GM12864 (cell line): ENCODE measurements around the gene PPP1R3G.

Experiments
- DNase-seq: peaks from one replicate; pipeline ENCODE4 v3.0.0-alpha.2; 2011; ENCODE audit warnings: low read depth
- H3K4me3 ChIP-seq: 2 replicates; pipeline ENCODE4 v1.5.1; 2011; ENCODE audit warnings: mild to moderate bottlenecking, low read depth, low read length, control low read depth
- TF ChIP-seq, protein P1 (sequence below): IDR thresholded peaks from 2 replicates; pipeline ENCODE4 v1.5.1; 2011; ENCODE audit warnings: low read depth, mild to moderate bottlenecking, moderate library complexity, low read length, control low read depth, inconsistent platforms; ENCODE audit errors: missing control alignments

Gene PPP1R3G

DNA sequence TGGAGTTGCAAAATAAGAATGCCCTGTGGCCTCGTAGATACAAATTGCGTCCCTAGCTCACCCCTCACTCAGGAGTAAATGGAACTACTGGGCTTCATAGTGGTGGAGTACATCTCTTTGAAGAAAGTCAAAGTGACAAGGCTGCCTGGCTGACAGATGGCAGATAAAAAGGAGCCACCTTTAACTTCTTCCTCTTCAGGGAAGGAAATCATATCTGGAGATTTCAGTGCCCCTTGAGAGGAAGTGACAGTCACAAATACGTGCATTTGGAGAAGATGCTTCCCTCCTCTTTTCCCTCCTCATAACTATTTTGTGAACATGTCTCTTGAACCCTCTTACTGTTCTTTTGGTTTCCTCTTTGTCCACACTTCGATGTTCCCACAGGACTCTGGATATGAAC lies 43.2 kb downstream of the PPP1R3G start:
- DNase-seq: no peak
- no peak overlapping the region for H3K4me3 ChIP-seq
- TF ChIP-seq, protein P1, sequence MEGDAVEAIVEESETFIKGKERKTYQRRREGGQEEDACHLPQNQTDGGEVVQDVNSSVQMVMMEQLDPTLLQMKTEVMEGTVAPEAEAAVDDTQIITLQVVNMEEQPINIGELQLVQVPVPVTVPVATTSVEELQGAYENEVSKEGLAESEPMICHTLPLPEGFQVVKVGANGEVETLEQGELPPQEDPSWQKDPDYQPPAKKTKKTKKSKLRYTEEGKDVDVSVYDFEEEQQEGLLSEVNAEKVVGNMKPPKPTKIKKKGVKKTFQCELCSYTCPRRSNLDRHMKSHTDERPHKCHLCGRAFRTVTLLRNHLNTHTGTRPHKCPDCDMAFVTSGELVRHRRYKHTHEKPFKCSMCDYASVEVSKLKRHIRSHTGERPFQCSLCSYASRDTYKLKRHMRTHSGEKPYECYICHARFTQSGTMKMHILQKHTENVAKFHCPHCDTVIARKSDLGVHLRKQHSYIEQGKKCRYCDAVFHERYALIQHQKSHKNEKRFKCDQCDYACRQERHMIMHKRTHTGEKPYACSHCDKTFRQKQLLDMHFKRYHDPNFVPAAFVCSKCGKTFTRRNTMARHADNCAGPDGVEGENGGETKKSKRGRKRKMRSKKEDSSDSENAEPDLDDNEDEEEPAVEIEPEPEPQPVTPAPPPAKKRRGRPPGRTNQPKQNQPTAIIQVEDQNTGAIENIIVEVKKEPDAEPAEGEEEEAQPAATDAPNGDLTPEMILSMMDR: no peak

DNA sequence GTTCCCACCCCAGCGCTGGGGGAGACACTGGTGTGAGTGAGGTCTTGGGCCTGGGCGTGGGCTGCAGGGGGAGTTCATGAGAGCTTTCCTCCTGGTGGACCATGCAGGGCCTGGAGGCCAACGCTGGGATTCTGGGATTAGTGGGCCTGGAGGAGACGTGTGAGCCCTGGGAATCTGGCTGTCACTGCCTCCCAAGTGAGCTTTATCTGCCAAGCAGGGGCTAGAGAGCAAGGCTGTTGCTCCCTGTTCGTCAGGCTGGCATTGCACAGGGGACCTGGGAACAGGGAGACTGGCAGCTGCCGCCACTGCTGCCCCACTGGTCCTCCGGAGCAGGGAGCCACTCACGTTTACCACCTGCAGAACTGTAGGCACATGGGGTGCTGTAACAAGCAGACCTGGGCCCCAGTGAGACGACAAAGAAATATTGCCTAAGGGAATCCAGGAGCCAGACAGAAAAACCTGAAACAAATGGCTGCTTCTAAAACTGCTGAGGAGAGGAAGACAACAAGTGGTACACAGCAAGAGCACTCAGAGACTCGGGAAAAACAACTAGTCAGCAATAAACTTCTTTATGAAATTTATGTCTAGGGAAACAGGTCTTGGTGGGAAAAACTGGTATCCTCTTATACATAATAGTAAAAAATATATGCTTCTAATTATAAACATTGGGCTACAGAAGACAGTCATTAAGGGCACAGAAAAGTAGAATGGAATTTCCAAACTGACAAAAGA lies 45.2 kb downstream of the PPP1R3G start:
- TF ChIP-seq, protein P1: no peak
- DNase-seq: no peak
- no peak overlapping the region for H3K4me3 ChIP-seq

DNA sequence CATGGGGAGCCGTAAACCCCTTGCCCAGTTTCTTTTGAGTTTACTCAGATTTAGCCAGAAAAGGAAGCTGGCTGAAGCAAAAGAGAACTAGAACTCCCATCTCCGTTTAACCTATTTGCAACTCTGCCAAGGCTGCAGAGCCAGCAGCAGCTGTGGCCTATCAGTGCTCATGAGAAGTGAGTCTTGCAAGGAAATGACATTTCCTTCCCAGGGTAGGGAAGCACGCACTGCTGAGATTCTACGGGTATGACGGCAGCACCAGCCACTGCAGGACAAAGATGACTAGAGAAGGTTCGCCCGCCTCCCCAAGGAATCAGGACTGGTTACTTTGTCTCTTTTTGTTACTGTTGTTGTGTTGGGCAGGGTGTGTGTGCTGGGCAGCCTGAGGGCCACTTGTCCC lies 47.6 kb downstream of the PPP1R3G start:
- peak overlapping the region; percentile 31; the same call in 1 of the 2 replicates for H3K4me3 ChIP-seq
- TF ChIP-seq, protein P1: no peak
- peak; percentile 74 for DNase-seq

DNA sequence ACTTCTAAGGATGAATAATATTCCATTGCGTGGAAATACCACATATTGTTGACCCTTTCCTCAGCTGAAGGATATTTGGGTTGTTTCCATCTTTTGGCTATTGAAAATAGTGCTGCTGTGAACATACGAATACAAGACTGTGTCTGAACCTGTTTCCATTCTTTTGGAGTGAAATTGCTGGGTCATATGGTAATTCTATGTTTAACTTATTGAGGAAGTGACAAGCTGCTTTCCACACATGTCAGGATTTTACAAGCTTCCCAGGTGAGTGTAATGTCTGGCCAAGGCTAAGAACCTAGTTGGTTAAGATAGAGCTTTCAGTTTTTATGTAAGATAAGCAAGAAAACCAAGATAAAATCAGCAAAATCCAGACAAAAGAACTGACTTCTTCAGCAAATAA lies 48.8 kb downstream of the PPP1R3G start:
- H3K4me3 ChIP-seq: no peak overlapping the region
- TF ChIP-seq, protein P1: no peak
- no peak for DNase-seq

DNA sequence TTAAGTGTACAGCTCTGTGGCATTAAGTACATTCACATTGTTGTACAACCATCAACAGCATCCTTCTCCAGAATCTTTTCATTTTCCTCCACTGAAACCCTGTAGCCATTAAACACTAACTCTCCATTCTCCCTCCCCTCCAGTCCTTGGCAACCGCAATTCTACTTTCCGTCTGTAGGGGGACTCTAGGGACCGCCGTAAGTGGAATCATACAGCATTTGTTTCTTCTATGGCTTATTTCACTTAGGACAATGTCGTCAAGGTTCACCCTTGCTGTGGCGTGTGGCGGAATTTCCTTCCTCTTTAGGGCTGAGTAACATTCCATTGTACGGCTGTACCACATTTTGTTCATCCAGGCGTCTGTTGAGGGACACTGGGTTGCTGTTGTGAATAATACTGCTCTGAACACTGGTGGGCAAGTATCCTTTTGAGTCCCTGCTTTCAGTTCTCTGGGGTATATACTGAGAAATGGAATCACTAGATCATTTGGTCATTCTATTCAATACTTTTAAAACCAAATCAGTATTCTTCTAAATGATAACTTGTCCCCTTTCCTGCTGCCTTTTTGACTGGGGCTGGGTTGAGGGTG lies 50.7 kb downstream of the PPP1R3G start:
- no peak for DNase-seq

DNA sequence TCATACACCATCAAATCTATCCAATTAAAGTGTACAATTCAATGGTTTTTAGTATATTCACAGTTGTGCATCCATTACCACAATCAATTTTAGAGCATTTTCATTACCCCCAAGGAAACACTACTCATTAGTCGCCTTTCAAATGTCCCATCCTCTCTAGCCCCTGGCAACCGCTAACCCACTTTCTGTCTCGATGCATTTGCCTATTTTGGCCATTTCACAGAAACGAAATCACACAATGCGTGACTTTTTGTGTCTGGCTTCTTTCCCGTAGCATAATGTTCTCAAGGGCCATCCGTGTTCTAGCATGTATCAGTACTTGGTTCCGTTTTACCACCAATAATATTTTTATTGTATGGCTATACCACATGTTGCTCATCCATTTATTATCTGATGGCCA lies 51.7 kb downstream of the PPP1R3G start:
- DNase-seq: no peak
- H3K4me3 ChIP-seq: no peak overlapping the region
- TF ChIP-seq, protein P1: no peak

More for the DNA sequence above, 50.7 kb downstream of the PPP1R3G start:
- no peak overlapping the region for H3K4me3 ChIP-seq
- TF ChIP-seq, protein P1: peak; percentile 58
